ENCODE measurements around the gene CNPPD1.
"Not testable (repeated sequence)": the region's sequence is repeated elsewhere in the genome, so short reads cannot be mapped to it uniquely, and the experiment has no call there.

CNPPD1 gene

GRCh38 chr2:219205165-219205538 lies 28.4 kb upstream of the CNPPD1 start:
- no peak overlapping the region for H3K4me2 ChIP-seq (ENCODE audit: low read length)
- no peak overlapping the region for H2AFZ ChIP-seq
- H3K27me3 ChIP-seq (ENCODE audit: control insufficient read depth, insufficient read depth, low read length) = no peaks in the 10 kb centered on the region
- H3K36me3 ChIP-seq (ENCODE audit: control insufficient read depth, insufficient read depth, low read length) = no peaks in the 10 kb centered on the region
- no peak overlapping the region for H3K9ac ChIP-seq
- no peak for TF ChIP-seq CTCF (IDR thresholded peaks at IDR 0.05)
- no peaks in the 10 kb centered on the region for H3K79me2 ChIP-seq
- H3K9me3 ChIP-seq (ENCODE audit: control insufficient read depth, low read length) = no peaks in the 10 kb centered on the region
- H3K4me1 ChIP-seq = peaks cover 19% of the 10 kb centered on the region
- no peak overlapping the region for H3K27ac ChIP-seq
- H3K4me3 ChIP-seq (ENCODE audit: low read depth, low read length) = no peak overlapping the region

- Histone ChIP-seq H3K36me3 (ENCODE audit: control insufficient read depth, insufficient read depth, low read length) (no peaks in the 10 kb centered on the region), H3K27me3 (ENCODE audit: control insufficient read depth, insufficient read depth, low read length) (no peaks in the 10 kb centered on the region), H3K27ac (no peak overlapping the region), H2AFZ (no peak overlapping the region), H3K79me2 (no peaks in the 10 kb centered on the region), H3K9me3 (ENCODE audit: control insufficient read depth, low read length) (no peaks in the 10 kb centered on the region), H3K9ac (no peak overlapping the region), H3K4me1 (peaks cover 19% of the 10 kb centered on the region), H3K4me2 (ENCODE audit: low read length) (no peak overlapping the region), H3K4me3 (ENCODE audit: low read depth, low read length) (no peak overlapping the region)
- no peak for TF ChIP-seq CTCF (IDR thresholded peaks at IDR 0.05)
These were observed 27.9 kb upstream of the CNPPD1 start for GRCh38 chr2:219204425-219205164.

GRCh38 chr2:219201331-219201730 lies 24.6 kb upstream of the CNPPD1 start:
- H3K4me2 ChIP-seq (ENCODE audit: low read length); H3K27me3 ChIP-seq (ENCODE audit: control insufficient read depth, insufficient read depth, low read length); H3K36me3 ChIP-seq (ENCODE audit: control insufficient read depth, insufficient read depth, low read length); H3K4me3 ChIP-seq (ENCODE audit: low read depth, low read length); H3K9me3 ChIP-seq (ENCODE audit: control insufficient read depth, low read length); H2AFZ ChIP-seq; H3K27ac ChIP-seq; H3K4me1 ChIP-seq; H3K9ac ChIP-seq; H3K79me2 ChIP-seq: not testable (repeated sequence)

GRCh38 chr2:219200502-219201326 lies 24.0 kb upstream of the CNPPD1 start:
- H3K27me3 ChIP-seq (ENCODE audit: control insufficient read depth, insufficient read depth, low read length); H3K4me2 ChIP-seq (ENCODE audit: low read length); H3K79me2 ChIP-seq; H3K9me3 ChIP-seq (ENCODE audit: control insufficient read depth, low read length); H3K4me1 ChIP-seq; H3K27ac ChIP-seq; H3K36me3 ChIP-seq (ENCODE audit: control insufficient read depth, insufficient read depth, low read length); H3K9ac ChIP-seq; H2AFZ ChIP-seq; H3K4me3 ChIP-seq (ENCODE audit: low read depth, low read length): not testable (repeated sequence)

GRCh38 chr2:219199470-219200211 lies 22.9 kb upstream of the CNPPD1 start:
- Histone ChIP-seq H3K4me3 (ENCODE audit: low read depth, low read length) (no peak overlapping the region), H3K4me2 (ENCODE audit: low read length) (no peak overlapping the region), H2AFZ (no peak overlapping the region), H3K4me1 (peaks cover 4% of the 10 kb centered on the region), H3K27ac (no peak overlapping the region), H3K9ac (no peak overlapping the region), H3K36me3 (ENCODE audit: control insufficient read depth, insufficient read depth, low read length) (no peaks in the 10 kb centered on the region), H3K79me2 (no peaks in the 10 kb centered on the region), H3K9me3 (ENCODE audit: control insufficient read depth, low read length) (no peaks in the 10 kb centered on the region), H3K27me3 (ENCODE audit: control insufficient read depth, insufficient read depth, low read length) (no peaks in the 10 kb centered on the region)
- TF ChIP-seq CTCF (IDR thresholded peaks at IDR 0.05) = no peak

Measured in parathyroid adenoma (tissue), 2 donors.